DLD1 (cell line): ENCODE measurements around the gene BBS1.
"Not testable (repeated sequence)": the region's sequence is repeated elsewhere in the genome, so short reads cannot be mapped to it uniquely, and the experiment has no call there.

ENCODE experiments used
- in situ Hi-C: cut with HindIII; loops from 2 replicates; pipeline ENCODE4 v1.10.0; 2017; ENCODE audit warnings: low sequenced_read_pairs

Gene BBS1

GRCh38 chr11:66523611-66524010 lies 13.2 kb downstream of the BBS1 start:
- in situ Hi-C loops = no loop called here

- in situ Hi-C loops = no loop called here
Measured at GRCh38 chr11:66524304-66525040, 14.0 kb downstream of the BBS1 start.

- in situ Hi-C loops = no loop called here
Measured at GRCh38 chr11:66529069-66529468, 18.6 kb downstream of the BBS1 start.

GRCh38 chr11:66529655-66530054 lies 19.2 kb downstream of the BBS1 start:
- in situ Hi-C loops = no loop called here

GRCh38 chr11:66530927-66531709 lies 20.7 kb downstream of the BBS1 start:
- in situ Hi-C loops = no loop called here

GRCh38 chr11:66531841-66532240 lies 21.4 kb downstream of the BBS1 start:
- in situ Hi-C loops = no loop called here

- in situ Hi-C loops = no loop called here
Measured at GRCh38 chr11:66532784-66533183, 22.3 kb downstream of the BBS1 start.

- in situ Hi-C loops = no loop called here
Measured at GRCh38 chr11:66539170-66539869, 28.9 kb downstream of the BBS1 start.

GRCh38 chr11:66539870-66540213 lies 29.4 kb downstream of the BBS1 start:
- in situ Hi-C loops = no loop called here

GRCh38 chr11:66540598-66540997 lies 30.2 kb downstream of the BBS1 start:
- in situ Hi-C loops = not testable (repeated sequence)

GRCh38 chr11:66541892-66542291 lies 31.5 kb downstream of the BBS1 start:
- in situ Hi-C loops = no loop called here

- in situ Hi-C loops = no loop called here
Measured at GRCh38 chr11:66542362-66542761, 31.9 kb downstream of the BBS1 start.

GRCh38 chr11:66543263-66544107 lies 33.0 kb downstream of the BBS1 start:
- in situ Hi-C loops = no loop called here

GRCh38 chr11:66544952-66545351 lies 34.5 kb downstream of the BBS1 start:
- in situ Hi-C loops = not testable (repeated sequence)

- in situ Hi-C loops = no loop called here
Measured at GRCh38 chr11:66545701-66546367, 35.4 kb downstream of the BBS1 start, which contains the start of gene ZDHHC24. Gene ZDHHC24 (minus strand): TSS chr11:66546048. CDS start chr11:66546003, 45 bp downstream.

GRCh38 chr11:66546368-66546965 lies 36.0 kb downstream of the BBS1 start, which contains the start of gene ACTN3:
Gene ACTN3 (plus strand): TSS chr11:66546903. CDS start chr11:66546938, 35 bp downstream.
- in situ Hi-C loops = no loop called here

GRCh38 chr11:66546966-66547661 lies 36.7 kb downstream of the BBS1 start:
- in situ Hi-C loops = no loop called here

- in situ Hi-C loops = no loop called here
Measured at GRCh38 chr11:66547662-66548009, 37.2 kb downstream of the BBS1 start.

GRCh38 chr11:66548041-66548440 lies 37.6 kb downstream of the BBS1 start:
- in situ Hi-C loops = no loop called here
